Measurements from ENCODE around the gene BCAS3. TPM values are rescaled to one million over a fixed set of nuclear protein-coding genes. Genes with fewer than 3 reads are reported as not detected.

Gene BCAS3
- total RNA-seq, 4 donors from 2014 or later: 18.2 to 60.6 (median 23.4) TPM

DNA sequence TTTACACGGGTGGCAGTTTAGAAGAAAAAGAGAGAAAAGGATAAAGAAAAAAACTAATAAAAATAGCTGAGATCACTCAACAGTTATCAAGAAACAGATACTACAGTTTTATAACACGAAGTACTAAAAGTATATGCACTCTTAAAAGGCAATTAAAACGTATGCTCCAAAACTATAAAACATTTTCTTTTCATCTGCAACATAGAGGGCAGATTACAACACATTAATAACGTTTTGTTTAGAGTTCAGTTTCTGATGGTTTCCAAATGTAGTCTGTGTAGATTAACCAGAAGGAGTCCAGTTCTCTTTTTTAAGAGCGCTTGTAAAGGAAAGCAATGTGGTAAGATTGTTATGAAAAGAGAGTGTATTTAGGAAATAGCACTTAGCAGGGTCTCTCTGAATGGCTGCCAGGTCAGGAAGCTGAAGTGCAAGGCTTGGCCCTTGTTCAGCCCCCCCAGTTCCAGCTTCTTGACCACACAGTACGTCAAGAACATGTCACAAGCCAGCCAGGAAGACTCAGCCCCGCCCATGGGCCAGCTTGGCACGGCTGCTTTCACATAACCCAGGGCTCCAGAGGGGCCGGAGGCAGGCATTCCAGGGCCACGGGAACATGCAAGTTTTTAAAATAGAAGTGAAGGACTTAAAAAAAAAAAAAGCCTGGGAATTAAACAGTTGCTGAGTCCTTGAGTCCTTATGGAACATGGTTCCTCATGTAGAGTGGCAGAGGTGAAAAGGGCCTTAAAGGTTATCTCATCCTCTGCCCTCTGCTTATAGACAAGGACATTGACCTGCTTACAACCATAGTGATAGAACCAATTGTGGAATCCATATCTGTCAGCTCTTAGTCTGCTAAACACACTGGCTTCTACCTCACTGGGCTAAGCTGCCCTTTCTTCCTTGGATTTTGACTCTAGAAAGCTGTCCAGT lies 574.6 kb downstream of the BCAS3 start:
- in situ Hi-C loops (cut with MboI; ENCODE audit: low sequenced_read_pairs in 4 of 4): no loop called here
- intact Hi-C loops (cut with DNase I; ENCODE audit: low total_unique reads): no loop called here
- no peak overlapping the region for H3K4me3 ChIP-seq
- peak; percentile 75 to 77 for ATAC-seq
- H3K4me1 ChIP-seq: peaks cover 28 to 46% of the 10 kb centered on the region in 2 donors
- DNase-seq: peak; percentile 58 to 76
- no peaks in the 10 kb centered on the region for H3K36me3 ChIP-seq
- H3K27ac ChIP-seq: peak overlapping the region; percentile 45 to 63 (median 56)
- no peak for TF ChIP-seq POLR2A (IDR thresholded peaks at IDR 0.05)
- no peak for TF ChIP-seq CTCF (IDR thresholded peaks at IDR 0.05 in 4 of 5, conservative IDR thresholded peaks at IDR 0.05 in 1 of 5)
- H3K9me3 ChIP-seq: no peaks in the 10 kb centered on the region
- H3K27me3 ChIP-seq: no peaks in the 10 kb centered on the region

GRCh38 chr17:61253362-61253761 lies 575.7 kb downstream of the BCAS3 start:
- no peak for TF ChIP-seq CTCF (IDR thresholded peaks at IDR 0.05 in 4 of 5, conservative IDR thresholded peaks at IDR 0.05 in 1 of 5)
- TF ChIP-seq POLR2A (IDR thresholded peaks at IDR 0.05): no peak
- no peaks in the 10 kb centered on the region for H3K27me3 ChIP-seq
- H3K36me3 ChIP-seq: no peaks in the 10 kb centered on the region
- H3K4me3 ChIP-seq: no peak overlapping the region
- H3K9me3 ChIP-seq: no peaks in the 10 kb centered on the region
- ATAC-seq (peak in 1 of 2 donors; percentile 49), DNase-seq (peak; percentile 17 to 50)
- peak overlapping the region; percentile 45 to 63 (median 56) for H3K27ac ChIP-seq
- H3K4me1 ChIP-seq: peaks cover 20 to 42% of the 10 kb centered on the region in 2 donors
- in situ Hi-C loops (cut with MboI; ENCODE audit: low sequenced_read_pairs in 4 of 4): no loop called here
- intact Hi-C loops (cut with DNase I; ENCODE audit: low total_unique reads): no loop called here

- intact Hi-C loops (cut with DNase I; ENCODE audit: low total_unique reads) (no loop called here), in situ Hi-C loops (cut with MboI; ENCODE audit: low sequenced_read_pairs in 4 of 4) (no loop called here)
- ATAC-seq: no peak
- no peak for DNase-seq
- H3K36me3 ChIP-seq: no peaks in the 10 kb centered on the region
- H3K4me1 ChIP-seq: peaks cover 20 to 43% of the 10 kb centered on the region in 2 donors
- no peaks in the 10 kb centered on the region for H3K9me3 ChIP-seq
- H3K27ac ChIP-seq: peak overlapping the region in 3 of 4 donors; percentile 55 to 63 (median 58)
- TF ChIP-seq CTCF (IDR thresholded peaks at IDR 0.05 in 4 of 5, conservative IDR thresholded peaks at IDR 0.05 in 1 of 5) (no peak), POLR2A (IDR thresholded peaks at IDR 0.05) (no peak)
- H3K4me3 ChIP-seq: no peak overlapping the region
- no peaks in the 10 kb centered on the region for H3K27me3 ChIP-seq
Measured at GRCh38 chr17:61253937-61254574, 576.4 kb downstream of the BCAS3 start.

GRCh38 chr17:61254904-61255303 lies 577.3 kb downstream of the BCAS3 start:
- H3K4me3 ChIP-seq: no peak overlapping the region
- peaks cover 28 to 50% of the 10 kb centered on the region in 2 donors for H3K4me1 ChIP-seq
- TF ChIP-seq POLR2A (IDR thresholded peaks at IDR 0.05): no peak
- no peak for TF ChIP-seq CTCF (IDR thresholded peaks at IDR 0.05 in 4 of 5, conservative IDR thresholded peaks at IDR 0.05 in 1 of 5)
- no peaks in the 10 kb centered on the region for H3K9me3 ChIP-seq
- ATAC-seq (no peak), DNase-seq (no peak)
- H3K27me3 ChIP-seq: no peaks in the 10 kb centered on the region
- H3K36me3 ChIP-seq: no peaks in the 10 kb centered on the region
- in situ Hi-C loops (cut with MboI; ENCODE audit: low sequenced_read_pairs in 4 of 4) (no loop called here), intact Hi-C loops (cut with DNase I; ENCODE audit: low total_unique reads) (loop anchor here (5.0 kb wide), 1 partner anchor 137 kb away; no protein-coding TSS in a partner anchor)
- no peak overlapping the region for H3K27ac ChIP-seq
